GM21381 (cell line): Measurements from ENCODE around the gene AZU1.
"Not testable (repeated sequence)": the region's sequence is repeated elsewhere in the genome, so short reads cannot be mapped to it uniquely, and the experiment has no call there.

Experiments
- ATAC-seq: cut with Tn5 transposase; IDR thresholded peaks from one replicate; pipeline ENCODE4 v1.9.1; 2021; ENCODE audit warnings: mild to moderate bottlenecking, moderate library complexity; ENCODE audit not compliant: unreplicated experiment

AZU1 gene

GRCh38 chr19:807627-808422, 19.8 kb upstream of the AZU1 start:
- no peak for ATAC-seq

- no peak for ATAC-seq
These were observed 19.2 kb upstream of the AZU1 start for GRCh38 chr19:808423-808775.

- no peak for ATAC-seq
These were observed 17.4 kb upstream of the AZU1 start for GRCh38 chr19:810077-810855.

- no peak for ATAC-seq
These were observed 16.7 kb upstream of the AZU1 start for GRCh38 chr19:810883-811489.

- no peak for ATAC-seq
These were observed 16.1 kb upstream of the AZU1 start for GRCh38 chr19:811506-812048.

- ATAC-seq, result no peak
These were observed 15.4 kb upstream of the AZU1 start for GRCh38 chr19:812049-812746.

- no peak for ATAC-seq
These were observed 14.9 kb upstream of the AZU1 start for GRCh38 chr19:812747-813218.

GRCh38 chr19:813219-814151, 14.2 kb upstream of the AZU1 start:
- no peak for ATAC-seq

GRCh38 chr19:814152-815078, 13.2 kb upstream of the AZU1 start:
- ATAC-seq, result no peak

- no peak for ATAC-seq
These were observed 12.4 kb upstream of the AZU1 start for GRCh38 chr19:815079-815774.

- no peak for ATAC-seq
These were observed 11.7 kb upstream of the AZU1 start for GRCh38 chr19:815775-816499.

- no peak for ATAC-seq
These were observed 11.2 kb upstream of the AZU1 start for GRCh38 chr19:816500-816857.

- not testable (repeated sequence) for ATAC-seq
These were observed 7.4 kb upstream of the AZU1 start for GRCh38 chr19:820212-820611.

GRCh38 chr19:821231-821824, 6.3 kb upstream of the AZU1 start:
- ATAC-seq, result no peak

- ATAC-seq, result no peak
These were observed 5.7 kb upstream of the AZU1 start, which contains the start of gene PLPPR3 for GRCh38 chr19:821825-822503. Gene PLPPR3, minus strand, starts transcription at chr19:821955. Its CDS starts 396 bp downstream, at chr19:821559.

- no peak for ATAC-seq
These were observed 4.0 kb upstream of the AZU1 start for GRCh38 chr19:823565-824121.
